Vagina (tissue), 2 donors: ENCODE results near the gene ZNF451. TPM values are rescaled to one million over a fixed set of nuclear protein-coding genes. Genes with fewer than 3 reads are reported as not detected.

ENCODE experiments used
- DNase-seq, 2 donors: peaks; one replicate each; pipeline ENCODE4 v3.0.0-alpha.2; 2017; ENCODE audit errors: extremely low spot score in 2 of 2
- H3K27ac ChIP-seq: fragments of 200-600 bp; sonication (generic); one replicate; pipeline ENCODE4 v1.5.1; 2019
- H3K27me3 ChIP-seq: fragments of 200-600 bp; sonication (generic); one replicate; pipeline ENCODE4 v1.5.1; 2019
- H3K36me3 ChIP-seq, 2 donors: fragments of 200-600 bp; sonication (generic); one replicate each; pipeline ENCODE4 v1.5.1; 2017 to 2019
- H3K4me1 ChIP-seq: fragments of 200-600 bp; sonication (generic); one replicate; pipeline ENCODE4 v1.5.1; 2019
- H3K4me3 ChIP-seq, 2 donors: fragments of 200-600 bp; sonication (generic); 1 replicate in 1 of 2; 2 replicates in 1 of 2; pipeline ENCODE4 v1.5.1; 2016 to 2019
- H3K9me3 ChIP-seq: fragments of 200-600 bp; sonication (generic); one replicate; pipeline ENCODE4 v1.5.1; 2019
- CTCF ChIP-seq, 3 experiments: fragments of 450-650 bp in 2 of 3; fragments of 200-600 bp in 1 of 3; sonication (generic) in 1 of 3; IDR thresholded peaks; one replicate each; pipeline ENCODE4 v1.5.1; 2017 to 2019; ENCODE audit warnings: antibody characterized with exemption in 3 of 3, mild to moderate bottlenecking in 2 of 3, moderate library complexity in 2 of 3
- POLR2A ChIP-seq, 2 donors: fragments of 450-650 bp; IDR thresholded peaks; one replicate each; pipeline ENCODE4 v1.6.1; 2017; ENCODE audit warnings: antibody characterized with exemption in 2 of 2, mild to moderate bottlenecking in 2 of 2, moderate library complexity in 2 of 2
- POLR2AphosphoS5 ChIP-seq, 2 donors: sonication (generic); formaldehyde crosslinking; IDR thresholded peaks; one replicate each; pipeline ENCODE4 v1.9.0; 2017; ENCODE audit warnings: antibody characterized with exemption in 2 of 2, mild to moderate bottlenecking in 2 of 2, low read depth in 1 of 2; ENCODE audit not compliant: insufficient read depth in 1 of 2
- intact Hi-C: fragments of 100-400 bp; cut with DNase I; formaldehyde crosslinking; loops from one replicate; pipeline ENCODE4 v1.15.1; 2023
- total RNA-seq: library from RNA; depleted of rRNA; stranded (reverse); fragments of >200 nt; gene quantifications from one replicate; pipeline ENCODE4 v1.2.3, GENCODE V29; 2016

The ZNF451 gene
- total RNA-seq, 1 donor from 2014 or later, result 43.5 TPM

DNA sequence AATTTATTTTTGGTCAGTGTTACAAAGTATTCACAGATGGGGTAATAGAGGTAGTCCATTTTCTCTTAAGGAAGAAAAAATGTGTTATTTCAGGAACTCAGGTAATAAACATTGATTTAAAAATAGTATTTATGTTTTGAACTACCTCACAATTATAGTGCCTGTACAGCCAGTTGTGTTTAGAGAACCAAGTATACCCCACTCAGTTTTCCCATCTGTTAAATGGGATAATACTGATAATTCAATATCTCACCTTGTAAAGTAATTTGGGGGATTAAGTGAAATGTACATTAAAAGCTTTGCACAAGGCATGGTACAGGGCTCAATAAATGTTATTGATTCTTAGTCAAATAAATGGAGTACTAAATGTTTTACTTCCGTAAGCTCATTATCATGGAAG is 4.7 kb downstream of the ZNF451 start:
- Histone ChIP-seq H3K4me1 (peaks cover 33% of the 10 kb centered on the region), H3K27me3 (no peaks in the 10 kb centered on the region), H3K4me3 (no peak overlapping the region), H3K27ac (no peak overlapping the region), H3K9me3 (no peaks in the 10 kb centered on the region), H3K36me3 (peaks cover 0 to 10% of the 10 kb centered on the region in 2 donors)
- TF ChIP-seq POLR2A (IDR thresholded peaks at IDR 0.05), result no peak
- TF ChIP-seq CTCF (IDR thresholded peaks at IDR 0.05), result no peak
- TF ChIP-seq POLR2AphosphoS5 (IDR thresholded peaks at IDR 0.05; ENCODE audit: insufficient read depth in 1 of 2, low read depth in 1 of 2), result no peak
- intact Hi-C loops, result no loop called here
- DNase-seq, result no peak

GRCh38 chr6:57097596-57097995 is 7.6 kb downstream of the ZNF451 start:
- DNase-seq, result no peak
- TF ChIP-seq POLR2AphosphoS5 (IDR thresholded peaks at IDR 0.05; ENCODE audit: insufficient read depth in 1 of 2, low read depth in 1 of 2), result no peak
- no peak for TF ChIP-seq POLR2A (IDR thresholded peaks at IDR 0.05)
- no peak for TF ChIP-seq CTCF (IDR thresholded peaks at IDR 0.05)
- intact Hi-C loops, result no loop called here
- Histone ChIP-seq H3K9me3 (no peaks in the 10 kb centered on the region), H3K36me3 (peaks cover 0 to 36% of the 10 kb centered on the region in 2 donors), H3K4me3 (no peak overlapping the region), H3K27me3 (no peaks in the 10 kb centered on the region), H3K4me1 (peaks cover 20% of the 10 kb centered on the region), H3K27ac (no peak overlapping the region)

GRCh38 chr6:57102976-57103375 is 13.0 kb downstream of the ZNF451 start:
- H3K4me3 ChIP-seq, result no peak overlapping the region
- H3K9me3 ChIP-seq, result no peaks in the 10 kb centered on the region
- no peak overlapping the region for H3K27ac ChIP-seq
- TF ChIP-seq CTCF (IDR thresholded peaks at IDR 0.05), result no peak
- TF ChIP-seq POLR2AphosphoS5 (IDR thresholded peaks at IDR 0.05; ENCODE audit: insufficient read depth in 1 of 2, low read depth in 1 of 2), result no peak
- TF ChIP-seq POLR2A (IDR thresholded peaks at IDR 0.05), result no peak
- H3K36me3 ChIP-seq, result peaks cover 0 to 40% of the 10 kb centered on the region in 2 donors
- intact Hi-C loops, result no loop called here
- H3K4me1 ChIP-seq, result no peaks in the 10 kb centered on the region
- no peak for DNase-seq
- no peaks in the 10 kb centered on the region for H3K27me3 ChIP-seq

- no peak for DNase-seq
- Histone ChIP-seq H3K27ac (no peak overlapping the region), H3K9me3 (no peaks in the 10 kb centered on the region), H3K36me3 (peaks cover 0 to 34% of the 10 kb centered on the region in 2 donors), H3K27me3 (no peaks in the 10 kb centered on the region), H3K4me1 (no peaks in the 10 kb centered on the region), H3K4me3 (no peak overlapping the region)
- TF ChIP-seq POLR2A (IDR thresholded peaks at IDR 0.05) (no peak), CTCF (IDR thresholded peaks at IDR 0.05) (no peak)
- intact Hi-C loops, result no loop called here
Observed at GRCh38 chr6:57104336-57104735, 14.3 kb downstream of the ZNF451 start.

- no peak for DNase-seq
- H3K4me3 ChIP-seq, result no peak overlapping the region
Observed at GRCh38 chr6:57106990-57107389, 17.0 kb downstream of the ZNF451 start.

GRCh38 chr6:57108691-57109090 is 18.7 kb downstream of the ZNF451 start:
- DNase-seq, result no peak
- H3K27ac ChIP-seq, result no peak overlapping the region
- intact Hi-C loops, result no loop called here
- H3K4me3 ChIP-seq, result no peak overlapping the region
- H3K27me3 ChIP-seq, result no peaks in the 10 kb centered on the region
- H3K9me3 ChIP-seq, result no peaks in the 10 kb centered on the region
- TF ChIP-seq POLR2AphosphoS5 (IDR thresholded peaks at IDR 0.05; ENCODE audit: insufficient read depth in 1 of 2, low read depth in 1 of 2) (no peak), CTCF (IDR thresholded peaks at IDR 0.05) (no peak), POLR2A (IDR thresholded peaks at IDR 0.05) (no peak)
- no peaks in the 10 kb centered on the region for H3K4me1 ChIP-seq
- no peaks in the 10 kb centered on the region for H3K36me3 ChIP-seq

More at GRCh38 chr6:57106990-57107389, 17.0 kb downstream of the ZNF451 start:
- intact Hi-C loops, result no loop called here
- Histone ChIP-seq H3K9me3 (no peaks in the 10 kb centered on the region), H3K27ac (no peak overlapping the region), H3K27me3 (no peaks in the 10 kb centered on the region), H3K4me1 (no peaks in the 10 kb centered on the region), H3K36me3 (peaks cover 0 to 10% of the 10 kb centered on the region in 2 donors)
- TF ChIP-seq POLR2A (IDR thresholded peaks at IDR 0.05), result no peak
